MCF 10A (cell line): ENCODE data around the gene CD96. TPM values are rescaled to one million over a fixed set of nuclear protein-coding genes. Genes with fewer than 3 reads are reported as not detected.

ENCODE experiments used
- BruUV-seq: library from RNA; stranded (reverse); fragments of 400-500 nt; replicated peaks from 2 replicates; lab custom pipeline; 2021; lab: Mats Ljungman, UMichigan
- CTCF ChIA-PET: fragments of 300-600 bp; sonication (Branson Sonifier 250); formaldehyde crosslinking; extraction: SDS; loops from one replicate; lab custom pipeline; 2021; ENCODE audit warnings: antibody characterized with exemption, inconsistent platforms; lab: Yijun Ruan, JAX
- POLR2A ChIA-PET: fragments of 300-600, 350-650 bp; sonication (Branson Sonifier 250); formaldehyde crosslinking; extraction: SDS; loops from one replicate; lab custom pipeline; 2020; ENCODE audit warnings: antibody characterized with exemption, inconsistent platforms; lab: Yijun Ruan, JAX
- DNase-seq: peaks from one replicate; pipeline ENCODE4 v3.0.0-alpha.2; 2018; ENCODE audit not compliant: unreplicated experiment
- H3K27ac Mint-ChIP-seq: one replicate; pipeline ENCODE4 v1.8.0; 2022; ENCODE audit warnings: mild to moderate bottlenecking, low read depth, mixed read lengths; ENCODE audit not compliant: unreplicated experiment
- H3K27me3 Mint-ChIP-seq: one replicate; pipeline ENCODE4 v1.8.0; 2022; ENCODE audit warnings: mixed read lengths; ENCODE audit not compliant: insufficient read depth, unreplicated experiment
- H3K36me3 Mint-ChIP-seq: one replicate; pipeline ENCODE4 v1.8.0; 2022; ENCODE audit warnings: mild to moderate bottlenecking, moderate library complexity, mixed read lengths; ENCODE audit not compliant: insufficient read depth, unreplicated experiment
- H3K4me1 Mint-ChIP-seq: one replicate; pipeline ENCODE4 v1.8.0; 2022; ENCODE audit warnings: mixed read lengths; ENCODE audit not compliant: insufficient read depth, unreplicated experiment
- H3K4me3 Mint-ChIP-seq: one replicate; pipeline ENCODE4 v1.8.0; 2022; ENCODE audit warnings: mild to moderate bottlenecking, moderate library complexity, mixed read lengths; ENCODE audit not compliant: unreplicated experiment
- H3K9me3 Mint-ChIP-seq: one replicate; pipeline ENCODE4 v1.8.0; 2022; ENCODE audit warnings: mixed read lengths; ENCODE audit not compliant: unreplicated experiment
- intact Hi-C: fragments of 100-400 bp; cut with micrococcal nuclease; formaldehyde crosslinking; loops from 2 replicates; pipeline ENCODE4 v1.14.1; 2022
- total RNA-seq: library from RNA; stranded (reverse); gene quantifications from 2 replicates; pipeline ENCODE4 v1.2.3, GENCODE V29; 2022
- TF ChIP-seq, protein P1 (sequence below): fragments of 200-600 bp; IDR thresholded peaks from one replicate; pipeline ENCODE4 v1.8.0; 2022; ENCODE audit warnings: antibody characterized with exemption, mild to moderate bottlenecking; ENCODE audit not compliant: unreplicated experiment

Gene CD96
- total RNA-seq, 1 experiment from 2014 or later: 0.09 TPM

- H3K4me1 Mint-ChIP-seq: peaks cover 6% of the 10 kb centered on the region
- no peaks in the 10 kb centered on the region for H3K36me3 Mint-ChIP-seq
- H3K4me3 Mint-ChIP-seq: no peak overlapping the region
- no peak overlapping the region for H3K27ac Mint-ChIP-seq
- CTCF ChIA-PET: interaction anchor here (0.5 to 10.7 kb wide), 22 partner anchors 8 to 516 kb away, joined by 3 to 193 read pairs (median 6); no protein-coding TSS in a partner anchor
- no TSS peak for BruUV-seq
- intact Hi-C loops: no loop called here
- no peak for DNase-seq
- POLR2A ChIA-PET: interaction anchor here (0.5 to 2.0 kb wide), 5 partner anchors 16 to 114 kb away, joined by 3 to 7 read pairs (median 4); no protein-coding TSS in a partner anchor
- TF ChIP-seq, protein P1, sequence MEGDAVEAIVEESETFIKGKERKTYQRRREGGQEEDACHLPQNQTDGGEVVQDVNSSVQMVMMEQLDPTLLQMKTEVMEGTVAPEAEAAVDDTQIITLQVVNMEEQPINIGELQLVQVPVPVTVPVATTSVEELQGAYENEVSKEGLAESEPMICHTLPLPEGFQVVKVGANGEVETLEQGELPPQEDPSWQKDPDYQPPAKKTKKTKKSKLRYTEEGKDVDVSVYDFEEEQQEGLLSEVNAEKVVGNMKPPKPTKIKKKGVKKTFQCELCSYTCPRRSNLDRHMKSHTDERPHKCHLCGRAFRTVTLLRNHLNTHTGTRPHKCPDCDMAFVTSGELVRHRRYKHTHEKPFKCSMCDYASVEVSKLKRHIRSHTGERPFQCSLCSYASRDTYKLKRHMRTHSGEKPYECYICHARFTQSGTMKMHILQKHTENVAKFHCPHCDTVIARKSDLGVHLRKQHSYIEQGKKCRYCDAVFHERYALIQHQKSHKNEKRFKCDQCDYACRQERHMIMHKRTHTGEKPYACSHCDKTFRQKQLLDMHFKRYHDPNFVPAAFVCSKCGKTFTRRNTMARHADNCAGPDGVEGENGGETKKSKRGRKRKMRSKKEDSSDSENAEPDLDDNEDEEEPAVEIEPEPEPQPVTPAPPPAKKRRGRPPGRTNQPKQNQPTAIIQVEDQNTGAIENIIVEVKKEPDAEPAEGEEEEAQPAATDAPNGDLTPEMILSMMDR: no peak
- no peaks in the 10 kb centered on the region for H3K9me3 Mint-ChIP-seq
- H3K27me3 Mint-ChIP-seq: no peaks in the 10 kb centered on the region
Measured at GRCh38 chr3:111692593-111693552, 150.9 kb downstream of the CD96 start.

GRCh38 chr3:111694471-111694870 lies 152.5 kb downstream of the CD96 start:
- intact Hi-C loops: no loop called here
- Mint-ChIP-seq H3K4me1 (peaks cover 6% of the 10 kb centered on the region), H3K4me3 (no peak overlapping the region), H3K9me3 (no peaks in the 10 kb centered on the region), H3K36me3 (no peaks in the 10 kb centered on the region), H3K27ac (no peak overlapping the region), H3K27me3 (no peaks in the 10 kb centered on the region)
- BruUV-seq: no TSS peak
- TF ChIP-seq, protein P1: no peak
- ChIA-PET POLR2A (interaction anchor here (0.7 to 2.0 kb wide), 7 partner anchors 9 to 166 kb away, joined by 3 to 7 read pairs (median 3); no protein-coding TSS in a partner anchor), CTCF (interaction anchor here (0.6 to 10.7 kb wide), 17 partner anchors 10 to 1806 kb away, joined by 3 to 193 read pairs (median 4); no protein-coding TSS in a partner anchor)
- no peak for DNase-seq

- TF ChIP-seq, protein P1: no peak
- H3K27ac Mint-ChIP-seq: peak overlapping the region; percentile 54
- peaks cover 6% of the 10 kb centered on the region for H3K4me1 Mint-ChIP-seq
- no TSS peak for BruUV-seq
- CTCF ChIA-PET: interaction anchor here (0.9 to 2.6 kb wide), 11 partner anchors 8 to 615 kb away, joined by 3 to 34 read pairs (median 4); no protein-coding TSS in a partner anchor
- peak; percentile 68 for DNase-seq
- H3K36me3 Mint-ChIP-seq: no peaks in the 10 kb centered on the region
- no peaks in the 10 kb centered on the region for H3K27me3 Mint-ChIP-seq
- H3K9me3 Mint-ChIP-seq: no peaks in the 10 kb centered on the region
- H3K4me3 Mint-ChIP-seq: no peak overlapping the region
- intact Hi-C loops: no loop called here
- POLR2A ChIA-PET: interaction anchor here (1.0 kb wide), 1 partner anchor 8 kb away, joined by 4 read pairs; no protein-coding TSS in a partner anchor
Measured at GRCh38 chr3:111695636-111696117, 153.7 kb downstream of the CD96 start.

DNA sequence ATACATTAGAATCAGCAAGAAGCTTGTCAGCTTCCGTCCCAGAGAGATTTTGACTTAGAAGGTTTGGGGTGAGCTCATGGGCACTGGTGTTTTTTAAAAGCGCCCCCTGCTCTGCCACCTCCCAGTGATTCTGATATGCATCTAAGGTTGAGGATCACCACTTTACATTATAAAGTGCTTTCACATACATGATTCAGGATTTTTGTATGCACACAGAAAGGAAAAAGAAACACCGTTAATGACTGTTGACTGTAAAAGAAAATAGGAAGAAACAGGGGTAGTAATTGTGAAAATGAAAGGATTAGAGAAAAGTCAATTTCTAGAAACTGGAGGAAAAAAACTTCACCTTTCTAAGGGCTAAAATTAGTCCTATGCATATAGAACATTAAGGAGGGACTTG lies 158.1 kb downstream of the CD96 start:
- no peak for DNase-seq
- Mint-ChIP-seq H3K4me1 (peaks cover 6% of the 10 kb centered on the region), H3K36me3 (no peaks in the 10 kb centered on the region), H3K9me3 (no peaks in the 10 kb centered on the region), H3K27me3 (no peaks in the 10 kb centered on the region), H3K27ac (no peak overlapping the region), H3K4me3 (no peak overlapping the region)
- BruUV-seq: no TSS peak
- CTCF ChIA-PET: interaction anchor here (0.6 to 2.7 kb wide), 5 partner anchors 9 to 161 kb away, joined by 3 to 15 read pairs (median 9); no protein-coding TSS in a partner anchor
- intact Hi-C loops: no loop called here
- POLR2A ChIA-PET: interaction anchor here (1.1 kb wide), 1 partner anchor 20 kb away, joined by 3 read pairs; no protein-coding TSS in a partner anchor
- TF ChIP-seq, protein P1: no peak
